CD4-positive, alpha-beta T cell treated with Interleukin-6 for 4 hours (primary cell): Measurements from ENCODE around the gene MAP6.
A peak's percentile ranks its signal among the peaks of the same experiment; 100 is the strongest.
"Not testable (repeated sequence)": the region's sequence is repeated elsewhere in the genome, so short reads cannot be mapped to it uniquely, and the experiment has no call there.

Experiments used
- DNase-seq: peaks from one replicate; pipeline ENCODE4 v3.0.0-alpha.2; 2020; ENCODE audit warnings: mixed read lengths

The MAP6 gene

DNA sequence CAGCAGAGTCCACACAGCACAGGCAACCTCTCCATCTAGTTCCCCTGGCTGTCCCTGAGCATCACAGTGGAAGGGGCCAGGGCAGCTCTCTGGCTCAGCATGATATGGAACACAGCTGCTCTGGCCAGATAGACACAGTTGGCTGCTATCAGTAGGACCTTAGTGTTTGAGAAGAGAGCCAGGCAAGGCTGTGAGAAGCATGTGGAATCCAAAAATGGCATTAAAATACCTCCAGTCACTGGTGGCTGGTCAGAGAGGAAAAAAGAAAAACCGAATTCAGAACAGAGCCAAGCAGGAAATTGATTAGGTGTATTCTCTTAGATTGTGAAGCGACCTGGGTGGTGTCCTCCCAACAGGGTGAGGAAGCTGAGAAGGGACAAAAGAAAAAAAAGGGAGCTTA, 78.9 kb downstream of the MAP6 start:
- DNase-seq = no peak

- DNase-seq = no peak
These were observed 79.8 kb downstream of the MAP6 start for GRCh38 chr11:75589051-75589450.

DNA sequence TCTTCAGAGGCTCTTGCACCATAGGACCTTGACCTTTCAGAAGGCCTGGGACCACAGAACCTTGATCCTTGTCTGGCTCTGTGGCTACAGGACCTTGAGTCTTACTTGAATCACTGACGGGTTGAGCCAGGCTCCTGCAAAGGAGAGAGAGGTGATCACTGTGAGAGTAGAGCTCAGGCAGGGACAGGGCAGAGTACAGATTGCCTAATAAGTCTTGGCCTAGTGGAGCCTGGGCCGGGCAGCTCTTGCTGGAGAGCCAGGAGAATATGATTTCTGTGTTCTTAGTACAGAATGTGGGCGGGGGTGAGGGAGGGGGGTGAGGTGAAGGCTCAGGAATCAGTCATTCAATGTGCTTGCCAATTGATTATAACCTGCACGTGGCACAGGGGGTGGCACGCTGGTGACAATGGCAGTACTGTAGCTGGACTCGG, 80.8 kb downstream of the MAP6 start:
- no peak for DNase-seq

DNA sequence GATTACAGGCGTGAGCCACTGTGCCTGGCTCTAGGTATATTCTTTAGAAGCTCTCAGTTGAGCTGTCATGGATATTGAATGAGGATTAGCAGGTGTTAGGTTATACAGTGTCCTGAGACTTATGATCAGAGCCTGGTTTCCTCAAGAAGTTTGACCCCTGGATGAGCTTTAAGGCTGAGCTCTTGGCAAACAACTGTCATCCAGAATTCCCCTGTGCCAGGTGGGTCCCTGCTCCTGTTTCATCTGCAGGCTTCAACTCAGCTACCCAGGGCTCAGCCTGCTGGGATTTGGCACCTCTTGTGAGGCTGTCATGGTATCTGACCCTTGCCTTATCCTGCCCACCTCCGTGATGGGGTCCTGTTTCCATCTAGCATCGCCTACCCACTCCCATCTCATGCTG, 82.4 kb downstream of the MAP6 start:
- no peak for DNase-seq

DNA sequence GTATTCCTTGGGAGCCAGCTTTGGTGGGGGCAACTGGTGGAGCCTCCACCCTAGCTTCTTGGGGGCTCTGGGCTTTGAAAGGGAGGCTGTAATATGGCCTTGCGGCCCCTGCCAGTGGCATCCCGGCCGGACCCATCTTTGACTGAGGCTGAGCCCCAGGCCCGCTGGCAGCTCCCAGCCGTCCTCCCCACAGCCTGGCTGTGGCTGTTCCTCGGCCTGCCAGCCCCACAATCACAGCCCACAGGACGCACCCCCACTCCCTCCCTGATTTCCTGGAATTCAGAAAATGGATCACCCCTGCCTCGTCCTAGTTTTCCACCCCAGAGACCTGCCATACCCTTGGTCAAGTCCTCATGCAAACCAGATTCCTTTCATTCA, 83.6 kb downstream of the MAP6 start:
- no peak for DNase-seq

- DNase-seq = not testable (repeated sequence)
These were observed 84.1 kb downstream of the MAP6 start for GRCh38 chr11:75584659-75585292.

DNA sequence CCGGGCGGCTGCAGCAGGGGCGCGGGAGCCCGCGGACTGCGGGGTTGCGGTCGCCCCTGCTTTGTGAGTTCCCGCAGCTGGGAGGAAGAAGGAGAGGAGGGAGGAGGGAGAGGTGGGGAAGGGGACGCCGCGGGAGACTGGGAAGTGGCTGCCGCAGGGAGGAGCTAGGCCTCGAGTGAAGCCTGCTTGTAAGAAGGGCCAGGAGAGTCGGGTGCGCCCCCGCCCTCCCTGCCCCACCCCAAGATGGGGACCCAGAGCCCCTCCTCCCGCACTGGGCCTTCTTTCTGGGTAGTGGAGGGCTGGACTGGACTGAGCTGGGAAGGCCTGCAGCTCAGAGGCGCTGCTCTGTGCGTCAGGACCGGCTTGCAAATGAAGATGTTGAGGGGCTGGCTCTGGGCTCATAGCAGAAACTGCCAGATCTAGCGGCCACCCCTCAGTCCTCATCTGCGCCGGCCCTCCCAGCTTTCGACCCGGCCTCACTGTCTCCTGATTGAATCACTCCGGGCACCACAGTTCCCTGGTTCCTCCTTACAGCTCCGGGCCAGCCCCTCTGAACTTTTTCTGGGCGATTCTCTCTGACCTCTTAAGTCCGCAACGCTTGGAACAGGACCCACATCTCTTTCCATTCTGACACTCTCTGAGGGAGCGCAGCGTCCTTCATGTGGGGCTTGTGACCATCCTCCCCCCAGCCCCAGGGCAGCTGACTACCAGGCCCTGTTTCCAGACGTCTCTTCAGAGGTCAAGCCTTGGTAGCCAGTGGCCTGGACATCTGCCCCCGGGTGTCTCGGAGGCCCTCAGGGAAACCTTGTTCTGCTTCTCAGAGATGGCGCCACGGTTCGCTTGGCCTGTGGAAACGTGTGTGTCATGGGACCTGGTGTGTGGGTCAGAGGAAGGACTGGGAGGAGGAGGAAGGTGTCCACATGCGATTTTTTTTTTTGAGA, 84.8 kb downstream of the MAP6 start:
- DNase-seq = no peak

- peak; percentile 22 for DNase-seq
These were observed 85.7 kb downstream of the MAP6 start for GRCh38 chr11:75582895-75583717.

DNA sequence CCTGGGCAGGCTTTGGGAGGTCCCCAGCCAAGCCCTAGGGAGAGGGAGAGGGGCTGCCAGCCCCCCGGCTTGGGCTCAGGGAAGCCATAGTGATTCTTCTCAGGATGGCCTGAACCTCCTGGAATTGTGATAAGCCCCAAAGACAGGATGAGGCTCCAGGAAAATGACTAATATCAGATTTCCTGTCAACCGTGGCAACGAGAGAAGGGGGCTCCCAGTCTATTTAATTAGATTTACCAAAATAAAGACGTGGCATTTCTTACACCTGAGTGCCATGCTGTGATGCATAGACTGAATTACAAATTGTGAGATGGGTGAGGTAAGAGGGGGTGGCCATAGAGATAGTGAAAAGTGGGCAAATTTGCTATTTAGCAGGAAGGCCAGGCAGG, 86.3 kb downstream of the MAP6 start:
- no peak for DNase-seq

DNA sequence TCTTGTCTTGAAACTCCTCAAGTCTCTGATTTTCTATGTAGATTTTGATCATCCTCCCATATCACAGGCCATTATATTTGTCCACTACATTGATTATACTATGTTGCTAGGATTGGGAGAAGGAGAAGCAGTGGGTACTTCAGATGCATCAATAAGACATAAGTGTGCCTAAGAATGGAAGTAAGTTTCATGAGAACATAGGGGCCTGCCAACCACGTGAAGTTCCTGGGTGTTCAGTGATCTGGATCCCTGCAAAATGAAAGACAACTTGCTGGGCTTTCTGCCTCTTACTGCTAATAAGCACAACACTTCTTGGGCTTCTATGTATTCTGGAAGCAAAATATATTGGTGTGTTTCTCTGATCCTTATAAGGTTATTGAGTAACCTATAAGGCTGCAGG, 89.0 kb downstream of the MAP6 start:
- no peak for DNase-seq

GRCh38 chr11:75578977-75579376, 89.9 kb downstream of the MAP6 start:
- no peak for DNase-seq

DNA sequence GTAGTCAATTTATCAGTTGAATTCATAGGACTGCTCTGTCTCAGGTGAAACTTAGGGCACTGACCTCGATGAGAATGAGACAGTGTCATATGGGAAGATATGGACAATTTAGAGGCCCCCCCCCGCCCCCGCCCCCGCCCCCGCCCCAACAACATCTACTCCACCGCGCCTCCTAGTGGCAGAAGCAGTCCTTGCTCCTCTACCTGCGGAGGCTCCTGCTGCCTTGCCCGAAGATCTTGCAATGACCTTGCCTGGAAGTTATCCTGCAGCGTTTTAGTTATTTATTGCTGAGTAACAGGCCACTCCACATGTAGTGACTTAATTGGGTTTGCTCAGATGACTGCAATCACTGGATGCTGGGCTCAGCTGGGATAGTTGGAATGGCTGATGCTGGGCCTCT, 91.6 kb downstream of the MAP6 start:
- DNase-seq = peak; percentile 73

DNA sequence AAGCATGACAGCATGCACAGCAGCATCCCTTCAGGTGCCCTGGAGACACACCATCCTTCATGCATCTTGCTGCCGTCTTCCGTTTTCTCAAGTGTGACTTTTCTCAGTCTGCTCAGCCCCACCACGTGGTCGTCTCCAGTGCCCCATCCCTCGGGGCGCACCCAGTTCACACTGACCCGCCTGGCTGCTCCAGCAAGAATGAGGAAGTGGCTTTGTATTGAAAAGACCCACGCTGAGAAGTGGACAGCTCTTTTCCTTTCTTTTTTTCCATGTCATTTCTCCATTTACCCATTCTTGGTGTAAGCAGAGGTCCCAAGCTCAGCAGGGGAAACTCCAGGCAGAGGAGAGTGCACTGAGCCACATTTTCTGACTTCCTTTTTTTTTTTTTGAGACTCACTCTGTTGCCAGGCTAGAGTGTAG, 92.3 kb downstream of the MAP6 start:
- no peak for DNase-seq

DNA sequence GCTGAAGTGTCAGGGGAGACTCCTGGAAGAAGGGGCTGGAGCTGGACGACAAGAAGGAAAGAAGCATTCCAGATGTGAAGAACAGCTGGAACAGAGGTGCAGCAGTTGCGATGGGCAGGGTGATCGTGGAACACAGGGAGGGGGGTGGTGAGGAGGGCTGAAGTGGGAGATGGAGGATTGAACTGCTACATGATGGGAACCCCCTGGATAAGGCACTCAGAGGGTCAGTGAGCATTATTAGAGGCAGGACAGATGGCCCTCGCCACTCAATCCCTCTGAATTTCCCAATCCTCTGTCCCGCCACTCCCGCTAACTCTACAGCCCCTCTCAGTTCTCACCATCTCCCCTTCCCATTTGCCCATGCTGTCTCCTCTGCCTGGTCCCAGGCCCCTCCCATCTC, 92.8 kb downstream of the MAP6 start:
- no peak for DNase-seq

DNA sequence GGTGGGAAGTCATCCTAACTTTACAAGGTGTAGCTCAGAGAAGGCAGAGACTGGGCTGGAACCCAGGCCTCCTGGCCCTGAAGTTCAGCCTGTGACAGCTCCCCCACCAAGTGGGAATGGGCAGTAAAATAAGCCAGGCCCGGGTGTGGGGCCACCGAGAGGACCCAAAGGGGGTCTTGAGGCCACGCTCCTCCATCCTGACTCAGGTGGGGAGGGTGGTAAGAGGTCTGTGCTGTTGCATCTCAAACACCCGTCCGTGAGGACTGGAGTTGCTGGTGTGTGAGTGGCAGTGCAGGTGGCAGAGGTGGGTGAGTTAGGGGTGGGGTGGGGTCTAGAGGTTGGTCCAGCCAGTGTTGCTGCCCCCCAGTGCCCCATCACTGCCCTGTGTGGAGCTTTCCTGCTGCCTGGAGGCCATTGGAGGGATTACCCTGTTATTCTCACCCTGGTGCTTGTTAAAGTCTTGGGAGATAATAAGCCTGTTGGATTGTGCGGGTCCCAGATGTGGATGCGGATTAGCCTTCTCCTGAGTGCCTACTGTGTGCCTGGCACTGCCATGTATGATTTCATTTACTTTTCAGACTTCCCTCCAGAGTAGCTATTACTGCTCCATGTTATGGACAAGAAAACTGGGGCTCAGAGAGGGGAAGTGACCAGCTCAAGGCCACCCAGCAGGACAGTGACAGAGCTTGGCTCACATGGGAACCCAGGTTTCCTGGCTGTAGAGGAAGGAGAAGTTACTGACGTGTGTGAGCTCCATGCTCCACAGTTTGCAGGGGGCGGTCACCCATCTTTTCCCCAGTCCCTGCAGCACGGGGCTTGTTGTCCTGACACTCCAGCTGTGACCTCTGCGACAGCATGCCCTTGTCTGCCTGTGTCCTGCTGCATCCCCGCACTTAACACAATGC, 93.9 kb downstream of the MAP6 start:
- no peak for DNase-seq

GRCh38 chr11:75572744-75573143, 96.1 kb downstream of the MAP6 start:
- no peak for DNase-seq

DNA sequence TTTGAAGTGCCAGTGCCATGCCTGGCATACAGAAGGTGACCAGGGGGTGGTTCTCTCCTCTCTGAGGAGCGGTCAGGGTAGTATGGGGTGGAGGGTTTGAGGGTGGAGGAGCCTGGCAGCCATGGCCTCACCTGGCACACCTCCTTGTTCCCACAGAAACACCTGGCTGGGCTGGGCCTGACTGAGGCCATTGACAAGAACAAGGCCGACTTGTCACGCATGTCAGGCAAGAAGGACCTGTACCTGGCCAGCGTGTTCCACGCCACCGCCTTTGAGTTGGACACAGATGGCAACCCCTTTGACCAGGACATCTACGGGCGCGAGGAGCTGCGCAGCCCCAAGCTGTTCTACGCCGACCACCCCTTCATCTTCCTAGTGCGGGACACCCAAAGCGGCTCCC, 97.2 kb downstream of the MAP6 start:
- DNase-seq = no peak

GRCh38 chr11:75570559-75571139, 98.2 kb downstream of the MAP6 start:
- no peak for DNase-seq

DNA sequence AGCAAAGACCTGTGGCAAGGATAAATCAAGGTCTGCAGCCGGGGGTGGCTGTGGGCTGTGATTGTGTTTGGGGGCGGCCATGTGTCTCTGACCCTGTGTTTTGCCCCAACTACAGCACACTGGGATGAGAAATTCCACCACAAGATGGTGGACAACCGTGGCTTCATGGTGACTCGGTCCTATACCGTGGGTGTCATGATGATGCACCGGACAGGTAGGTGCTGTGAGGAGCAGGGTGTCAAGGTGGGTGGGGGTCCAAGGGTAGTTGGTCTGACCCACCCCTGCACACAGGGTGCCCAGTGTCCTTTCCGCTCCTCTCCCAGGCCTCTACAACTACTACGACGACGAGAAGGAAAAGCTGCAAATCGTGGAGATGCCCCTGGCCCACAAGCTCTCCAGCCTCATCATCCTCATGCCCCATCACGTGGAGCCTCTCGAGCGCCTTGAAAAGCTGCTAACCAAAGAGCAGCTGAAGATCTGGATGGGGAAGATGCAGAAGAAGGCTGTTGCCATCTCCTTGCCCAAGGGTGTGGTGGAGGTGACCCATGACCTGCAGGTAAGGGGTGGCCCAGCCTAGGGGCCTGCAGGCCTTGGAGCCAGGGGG, 100.1 kb downstream of the MAP6 start:
- no peak for DNase-seq

DNA sequence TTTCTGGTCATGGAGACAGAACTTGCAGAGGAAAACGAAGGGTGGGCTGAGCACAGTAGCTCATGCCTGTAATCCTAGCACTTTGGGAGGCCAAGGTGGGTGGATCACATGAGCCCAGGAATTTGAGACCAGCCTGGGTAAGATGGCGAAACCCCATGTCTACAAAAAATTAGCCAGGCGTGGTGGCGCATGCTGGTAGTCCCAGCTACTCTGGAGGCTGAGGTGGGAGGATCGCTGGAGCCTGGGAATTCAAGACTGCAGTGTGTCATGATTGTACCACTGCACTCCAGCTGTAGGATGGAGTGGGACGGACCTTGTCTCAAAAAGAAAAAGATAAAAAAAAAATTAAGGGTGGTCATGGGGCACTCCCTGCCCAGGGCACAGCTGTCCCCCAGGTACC, 100.9 kb downstream of the MAP6 start:
- DNase-seq = no peak

- no peak for DNase-seq
These were observed 102.0 kb downstream of the MAP6 start for GRCh38 chr11:75566763-75567279.
